Measurements from ENCODE around the gene CNKSR3. TPM values are rescaled to one million over a fixed set of nuclear protein-coding genes. Genes with fewer than 3 reads are reported as not detected.

The CNKSR3 gene
- total and polyA plus RNA-seq, 7 experiments from 2014 or later, result 0.01 to 0.17 (median 0.16) TPM; not detected in 4

GRCh38 chr6:154538640-154539191 lies 28.2 kb upstream of the CNKSR3 start:
- Mint-ChIP-seq H3K9me3 (no peaks in the 10 kb centered on the region), H3K4me3 (no peak overlapping the region), H3K27me3 (peaks cover 0 to 3% (median 0%) of the 10 kb centered on the region in 5 donors), H3K27ac (no peak overlapping the region), H3K4me1 (no peaks in the 10 kb centered on the region), H3K36me3 (no peaks in the 10 kb centered on the region)
- no peaks in the 10 kb centered on the region for H3K36me3 ChIP-seq (ENCODE audit: control insufficient read depth in 2 of 3, insufficient read depth in 3 of 3, low read length in 3 of 3)
- H3K27ac ChIP-seq (ENCODE audit: low read depth, low read length), result no peak overlapping the region
- no peak for DNase-seq
- no peak for ATAC-seq
- H3K4me1 ChIP-seq (ENCODE audit: control insufficient read depth in 2 of 2, insufficient read depth in 2 of 2, low read length in 2 of 2), result no peaks in the 10 kb centered on the region
- no peaks in the 10 kb centered on the region for H3K27me3 ChIP-seq (ENCODE audit: control insufficient read depth in 2 of 2, insufficient read depth in 2 of 2, low read length in 2 of 2)
- CTCF ChIA-PET, result no interaction called here
- no peak overlapping the region for H3K4me3 ChIP-seq (ENCODE audit: low read length)
- POLR2A ChIA-PET, result no interaction called here
- intact Hi-C loops (cut with micrococcal nuclease), result no loop called here
- H3K9me3 ChIP-seq (ENCODE audit: control insufficient read depth in 2 of 3, low read length in 3 of 3), result no peaks in the 10 kb centered on the region

- Mint-ChIP-seq H3K27ac (no peak overlapping the region), H3K9me3 (no peaks in the 10 kb centered on the region), H3K4me3 (no peak overlapping the region), H3K27me3 (peaks cover 0 to 3% (median 0%) of the 10 kb centered on the region in 5 donors), H3K4me1 (no peaks in the 10 kb centered on the region), H3K36me3 (no peaks in the 10 kb centered on the region)
- intact Hi-C loops (cut with micrococcal nuclease), result no loop called here
- Histone ChIP-seq H3K4me1 (ENCODE audit: control insufficient read depth in 2 of 2, insufficient read depth in 2 of 2, low read length in 2 of 2) (no peaks in the 10 kb centered on the region), H3K36me3 (ENCODE audit: control insufficient read depth in 2 of 3, insufficient read depth in 3 of 3, low read length in 3 of 3) (no peaks in the 10 kb centered on the region), H3K27ac (ENCODE audit: low read depth, low read length) (no peak overlapping the region), H3K9me3 (ENCODE audit: control insufficient read depth in 2 of 3, low read length in 3 of 3) (no peaks in the 10 kb centered on the region), H3K4me3 (ENCODE audit: low read length) (no peak overlapping the region), H3K27me3 (ENCODE audit: control insufficient read depth in 2 of 2, insufficient read depth in 2 of 2, low read length in 2 of 2) (no peaks in the 10 kb centered on the region)
- DNase-seq, result no peak
- ChIA-PET CTCF (no interaction called here), POLR2A (no interaction called here)
- no peak for ATAC-seq
These were observed 27.2 kb upstream of the CNKSR3 start for GRCh38 chr6:154537511-154538325.

DNA sequence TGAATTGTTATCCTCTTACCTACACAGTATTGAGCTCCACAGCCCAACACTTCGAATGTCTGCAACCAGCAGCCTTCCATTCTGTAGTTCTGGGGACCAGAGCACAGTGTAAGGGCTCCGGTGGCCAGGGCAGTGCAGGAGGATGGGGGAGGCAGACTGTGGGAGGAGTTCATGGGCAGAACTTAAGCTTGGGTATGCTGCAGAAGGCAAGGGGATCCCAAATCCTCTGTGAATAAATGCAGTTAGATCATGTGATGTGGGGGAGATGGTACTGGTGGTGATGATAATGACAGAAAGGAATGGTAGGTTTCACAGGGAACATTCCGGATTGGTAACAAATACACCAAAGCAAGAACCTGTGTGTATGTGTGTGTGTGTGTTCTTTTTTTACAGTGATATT lies 26.5 kb upstream of the CNKSR3 start:
- ChIA-PET CTCF (no interaction called here), POLR2A (no interaction called here)
- Mint-ChIP-seq H3K27ac (no peak overlapping the region), H3K4me1 (no peaks in the 10 kb centered on the region), H3K27me3 (peaks cover 0 to 3% (median 0%) of the 10 kb centered on the region in 5 donors), H3K9me3 (no peaks in the 10 kb centered on the region), H3K36me3 (no peaks in the 10 kb centered on the region), H3K4me3 (no peak overlapping the region)
- no peak for DNase-seq
- no peak for ATAC-seq
- Histone ChIP-seq H3K4me1 (ENCODE audit: control insufficient read depth in 2 of 2, insufficient read depth in 2 of 2, low read length in 2 of 2) (no peaks in the 10 kb centered on the region), H3K4me3 (ENCODE audit: low read length) (no peak overlapping the region), H3K36me3 (ENCODE audit: control insufficient read depth in 2 of 3, insufficient read depth in 3 of 3, low read length in 3 of 3) (no peaks in the 10 kb centered on the region), H3K27ac (ENCODE audit: low read depth, low read length) (no peak overlapping the region), H3K27me3 (ENCODE audit: control insufficient read depth in 2 of 2, insufficient read depth in 2 of 2, low read length in 2 of 2) (no peaks in the 10 kb centered on the region), H3K9me3 (ENCODE audit: control insufficient read depth in 2 of 3, low read length in 3 of 3) (no peaks in the 10 kb centered on the region)
- intact Hi-C loops (cut with micrococcal nuclease), result no loop called here

- POLR2A ChIA-PET, result no interaction called here
- H3K4me1 ChIP-seq (ENCODE audit: control insufficient read depth in 2 of 2, insufficient read depth in 2 of 2, low read length in 2 of 2), result no peaks in the 10 kb centered on the region
- no peaks in the 10 kb centered on the region for H3K4me1 Mint-ChIP-seq
- CTCF ChIA-PET, result no interaction called here
- no peaks in the 10 kb centered on the region for H3K9me3 Mint-ChIP-seq
- peak overlapping the region in 1 of 9 donors; percentile 47 for H3K27ac Mint-ChIP-seq
- no peak overlapping the region for H3K4me3 Mint-ChIP-seq
- intact Hi-C loops (cut with micrococcal nuclease), result no loop called here
- no peak for DNase-seq
- no peaks in the 10 kb centered on the region for H3K36me3 Mint-ChIP-seq
- H3K9me3 ChIP-seq (ENCODE audit: control insufficient read depth in 2 of 3, low read length in 3 of 3), result no peaks in the 10 kb centered on the region
- peaks cover 0 to 3% (median 0%) of the 10 kb centered on the region in 5 donors for H3K27me3 Mint-ChIP-seq
- H3K4me3 ChIP-seq (ENCODE audit: low read length), result no peak overlapping the region
- H3K27me3 ChIP-seq (ENCODE audit: control insufficient read depth in 2 of 2, insufficient read depth in 2 of 2, low read length in 2 of 2), result no peaks in the 10 kb centered on the region
- ATAC-seq, result no peak
- no peak overlapping the region for H3K27ac ChIP-seq (ENCODE audit: low read depth, low read length)
- no peaks in the 10 kb centered on the region for H3K36me3 ChIP-seq (ENCODE audit: control insufficient read depth in 2 of 3, insufficient read depth in 3 of 3, low read length in 3 of 3)
These were observed 25.8 kb upstream of the CNKSR3 start for GRCh38 chr6:154536255-154536654.

- intact Hi-C loops (cut with micrococcal nuclease), result no loop called here
- Mint-ChIP-seq H3K27me3 (peaks cover 0 to 3% (median 0%) of the 10 kb centered on the region in 5 donors), H3K4me3 (no peak overlapping the region), H3K27ac (no peak overlapping the region), H3K9me3 (no peaks in the 10 kb centered on the region), H3K4me1 (no peaks in the 10 kb centered on the region), H3K36me3 (no peaks in the 10 kb centered on the region)
- no peaks in the 10 kb centered on the region for H3K9me3 ChIP-seq (ENCODE audit: control insufficient read depth in 2 of 3, low read length in 3 of 3)
- POLR2A ChIA-PET, result no interaction called here
- no peaks in the 10 kb centered on the region for H3K27me3 ChIP-seq (ENCODE audit: control insufficient read depth in 2 of 2, insufficient read depth in 2 of 2, low read length in 2 of 2)
- no peak overlapping the region for H3K4me3 ChIP-seq (ENCODE audit: low read length)
- ATAC-seq (no peak), DNase-seq (no peak)
- CTCF ChIA-PET, result no interaction called here
- H3K36me3 ChIP-seq (ENCODE audit: control insufficient read depth in 2 of 3, insufficient read depth in 3 of 3, low read length in 3 of 3), result no peaks in the 10 kb centered on the region
- no peaks in the 10 kb centered on the region for H3K4me1 ChIP-seq (ENCODE audit: control insufficient read depth in 2 of 2, insufficient read depth in 2 of 2, low read length in 2 of 2)
- H3K27ac ChIP-seq (ENCODE audit: low read depth, low read length), result no peak overlapping the region
These were observed 25.4 kb upstream of the CNKSR3 start for GRCh38 chr6:154535851-154536250.

- Mint-ChIP-seq H3K4me1 (no peaks in the 10 kb centered on the region), H3K36me3 (no peaks in the 10 kb centered on the region), H3K4me3 (no peak overlapping the region), H3K27ac (no peak overlapping the region), H3K9me3 (no peaks in the 10 kb centered on the region), H3K27me3 (peaks cover 0 to 3% (median 0%) of the 10 kb centered on the region in 5 donors)
- Histone ChIP-seq H3K9me3 (ENCODE audit: control insufficient read depth in 2 of 3, low read length in 3 of 3) (no peaks in the 10 kb centered on the region), H3K27ac (ENCODE audit: low read depth, low read length) (no peak overlapping the region), H3K4me3 (ENCODE audit: low read length) (no peak overlapping the region), H3K27me3 (ENCODE audit: control insufficient read depth in 2 of 2, insufficient read depth in 2 of 2, low read length in 2 of 2) (no peaks in the 10 kb centered on the region), H3K36me3 (ENCODE audit: control insufficient read depth in 2 of 3, insufficient read depth in 3 of 3, low read length in 3 of 3) (no peaks in the 10 kb centered on the region), H3K4me1 (ENCODE audit: control insufficient read depth in 2 of 2, insufficient read depth in 2 of 2, low read length in 2 of 2) (no peaks in the 10 kb centered on the region)
- ChIA-PET POLR2A (no interaction called here), CTCF (no interaction called here)
- intact Hi-C loops (cut with micrococcal nuclease), result no loop called here
- no peak for DNase-seq
- no peak for ATAC-seq
These were observed 24.7 kb upstream of the CNKSR3 start for GRCh38 chr6:154535147-154535546.

- Mint-ChIP-seq H3K36me3 (no peaks in the 10 kb centered on the region), H3K27ac (no peak overlapping the region), H3K27me3 (peaks cover 0 to 3% (median 0%) of the 10 kb centered on the region in 5 donors), H3K4me3 (no peak overlapping the region), H3K4me1 (no peaks in the 10 kb centered on the region), H3K9me3 (no peaks in the 10 kb centered on the region)
- Histone ChIP-seq H3K4me3 (ENCODE audit: low read length) (no peak overlapping the region), H3K36me3 (ENCODE audit: control insufficient read depth in 2 of 3, insufficient read depth in 3 of 3, low read length in 3 of 3) (no peaks in the 10 kb centered on the region), H3K27me3 (ENCODE audit: control insufficient read depth in 2 of 2, insufficient read depth in 2 of 2, low read length in 2 of 2) (no peaks in the 10 kb centered on the region), H3K4me1 (ENCODE audit: control insufficient read depth in 2 of 2, insufficient read depth in 2 of 2, low read length in 2 of 2) (no peaks in the 10 kb centered on the region), H3K9me3 (ENCODE audit: control insufficient read depth in 2 of 3, low read length in 3 of 3) (no peaks in the 10 kb centered on the region), H3K27ac (ENCODE audit: low read depth, low read length) (no peak overlapping the region)
- DNase-seq (no peak), ATAC-seq (no peak)
- intact Hi-C loops (cut with micrococcal nuclease), result no loop called here
- ChIA-PET CTCF (no interaction called here), POLR2A (no interaction called here)
These were observed 24.0 kb upstream of the CNKSR3 start for GRCh38 chr6:154534531-154534930.

Data from naive thymus-derived CD4-positive, alpha-beta T cell (primary cell).